Measurements from ENCODE around the gene SMKR1. TPM values are rescaled to one million over a fixed set of nuclear protein-coding genes. Genes with fewer than 3 reads are reported as not detected.

Gene SMKR1
- 0.33 and 0.34 TPM in 2 replicates for total RNA-seq

GRCh38 chr7:129501760-129502707, at the start of gene SMKR1:
Gene SMKR1, plus strand, starts transcription at chr7:129502531. Its CDS starts 294 bp downstream, at chr7:129502825.

Other genes starting within 250 kb of the SMKR1 start
- 2.4 and 2.5 TPM in 2 replicates for gene STRIP2, start 68.1 kb upstream of the SMKR1 start, total RNA-seq
- 13.3 and 15.0 TPM in 2 replicates for gene NRF1, start 109.2 kb downstream of the SMKR1 start, total RNA-seq